GM21423 (cell line): Measurements from ENCODE around the gene PPFIA1.
"Not testable (repeated sequence)": the region's sequence is repeated elsewhere in the genome, so short reads cannot be mapped to it uniquely, and the experiment has no call there.

Experiments used
- ATAC-seq: cut with Tn5 transposase; IDR thresholded peaks from one replicate; pipeline ENCODE4 v1.9.1; 2021; ENCODE audit warnings: mild to moderate bottlenecking, moderate library complexity; ENCODE audit not compliant: unreplicated experiment

The PPFIA1 gene

GRCh38 chr11:70250876-70251658 is 19.4 kb upstream of the PPFIA1 start:
- no peak for ATAC-seq

- no peak for ATAC-seq
These were observed 18.7 kb upstream of the PPFIA1 start for GRCh38 chr11:70251659-70252321.

GRCh38 chr11:70252844-70253243 is 17.6 kb upstream of the PPFIA1 start:
- peak; percentile 55 for ATAC-seq

GRCh38 chr11:70255477-70256116 is 14.9 kb upstream of the PPFIA1 start:
- no peak for ATAC-seq

GRCh38 chr11:70259077-70259476 is 11.4 kb upstream of the PPFIA1 start:
- ATAC-seq: not testable (repeated sequence)

- ATAC-seq: no peak
These were observed 7.5 kb upstream of the PPFIA1 start for GRCh38 chr11:70262951-70263350.

GRCh38 chr11:70263363-70263762 is 7.1 kb upstream of the PPFIA1 start:
- no peak for ATAC-seq

GRCh38 chr11:70265341-70265740 is 5.1 kb upstream of the PPFIA1 start:
- no peak for ATAC-seq

- ATAC-seq: no peak
These were observed 3.0 kb upstream of the PPFIA1 start for GRCh38 chr11:70267405-70267950.

- no peak for ATAC-seq
These were observed 2.0 kb upstream of the PPFIA1 start for GRCh38 chr11:70268526-70268925.

- peak; percentile 37 for ATAC-seq
These were observed 573 bp downstream of the PPFIA1 start for GRCh38 chr11:70270877-70271648.

- ATAC-seq: no peak
These were observed 1.1 kb downstream of the PPFIA1 start for GRCh38 chr11:70271649-70271953.

GRCh38 chr11:70272009-70272408 is 1.5 kb downstream of the PPFIA1 start:
- no peak for ATAC-seq

GRCh38 chr11:70278994-70279393 is 8.5 kb downstream of the PPFIA1 start:
- no peak for ATAC-seq

GRCh38 chr11:70281156-70281609 is 10.7 kb downstream of the PPFIA1 start:
- no peak for ATAC-seq

- no peak for ATAC-seq
These were observed 11.5 kb downstream of the PPFIA1 start for GRCh38 chr11:70282012-70282411.

- ATAC-seq: no peak
These were observed 18.2 kb downstream of the PPFIA1 start for GRCh38 chr11:70288721-70289120.

GRCh38 chr11:70289582-70289981 is 19.1 kb downstream of the PPFIA1 start:
- no peak for ATAC-seq

GRCh38 chr11:70290361-70291065 is 20.0 kb downstream of the PPFIA1 start:
- no peak for ATAC-seq

GRCh38 chr11:70292166-70292565 is 21.7 kb downstream of the PPFIA1 start:
- ATAC-seq: no peak
